ENCODE results near the gene SGPP2. TPM values are rescaled to one million over a fixed set of nuclear protein-coding genes. Genes with fewer than 3 reads are reported as not detected.

SGPP2 gene
- total RNA-seq, 4 donors from 2014 or later = 27.3 to 65.6 (median 49.0) TPM

- no peak overlapping the region for H3K4me3 ChIP-seq
- H3K4me1 ChIP-seq = peaks cover 17% of the 10 kb centered on the region
- H3K27me3 ChIP-seq = no peaks in the 10 kb centered on the region
- peak overlapping the region; percentile 62 for H3K27ac ChIP-seq
- no peaks in the 10 kb centered on the region for H3K9me3 ChIP-seq
- no peak for DNase-seq (ENCODE audit: low spot score in 2 of 2)
- TF ChIP-seq CTCF (IDR thresholded peaks at IDR 0.05) = no peak
- TF ChIP-seq EP300 (IDR thresholded peaks at IDR 0.05) = no peak
- peak in 1 of 3 donors; percentile 60 for TF ChIP-seq POLR2AphosphoS5 (IDR thresholded peaks at IDR 0.05)
- TF ChIP-seq POLR2A (IDR thresholded peaks at IDR 0.05) = no peak
- 29% methylated on average over 8 of the region's 8 CpGs for WGBS
- H3K36me3 ChIP-seq = no peaks in the 10 kb centered on the region
Observed at GRCh38 chr2:222518570-222519381, 94.4 kb downstream of the SGPP2 start.

GRCh38 chr2:222521099-222521498 lies 96.8 kb downstream of the SGPP2 start:
- WGBS = 80% methylated on average over 3 of the region's 3 CpGs
- no peak for DNase-seq (ENCODE audit: low spot score in 2 of 2)
- Histone ChIP-seq H3K27ac (no peak overlapping the region), H3K9me3 (no peaks in the 10 kb centered on the region), H3K27me3 (no peaks in the 10 kb centered on the region), H3K4me3 (no peak overlapping the region), H3K36me3 (no peaks in the 10 kb centered on the region), H3K4me1 (peaks cover 17% of the 10 kb centered on the region)
- TF ChIP-seq POLR2A (IDR thresholded peaks at IDR 0.05) (no peak), EP300 (IDR thresholded peaks at IDR 0.05) (no peak), POLR2AphosphoS5 (IDR thresholded peaks at IDR 0.05) (no peak), CTCF (IDR thresholded peaks at IDR 0.05) (no peak)

GRCh38 chr2:222522082-222522481 lies 97.7 kb downstream of the SGPP2 start:
- no peak for DNase-seq (ENCODE audit: low spot score in 2 of 2)
- Histone ChIP-seq H3K4me1 (peaks cover 17% of the 10 kb centered on the region), H3K9me3 (no peaks in the 10 kb centered on the region), H3K4me3 (no peak overlapping the region), H3K27ac (no peak overlapping the region), H3K27me3 (no peaks in the 10 kb centered on the region), H3K36me3 (no peaks in the 10 kb centered on the region)
- 0% methylated on average over 1 of the region's 1 CpG for WGBS
- TF ChIP-seq CTCF (IDR thresholded peaks at IDR 0.05) (no peak), EP300 (IDR thresholded peaks at IDR 0.05) (no peak), POLR2AphosphoS5 (IDR thresholded peaks at IDR 0.05) (no peak), POLR2A (IDR thresholded peaks at IDR 0.05) (no peak)

GRCh38 chr2:222523783-222524544 lies 99.6 kb downstream of the SGPP2 start:
- peaks cover 6% of the 10 kb centered on the region for H3K4me1 ChIP-seq
- no peak overlapping the region for H3K4me3 ChIP-seq
- TF ChIP-seq POLR2A (IDR thresholded peaks at IDR 0.05) = no peak
- no peak for TF ChIP-seq EP300 (IDR thresholded peaks at IDR 0.05)
- no peak for TF ChIP-seq POLR2AphosphoS5 (IDR thresholded peaks at IDR 0.05)
- TF ChIP-seq CTCF (IDR thresholded peaks at IDR 0.05) = no peak
- no peaks in the 10 kb centered on the region for H3K9me3 ChIP-seq
- DNase-seq (ENCODE audit: low spot score in 2 of 2) = no peak
- WGBS = 93% methylated on average over 4 of the region's 4 CpGs
- no peaks in the 10 kb centered on the region for H3K36me3 ChIP-seq
- H3K27me3 ChIP-seq = no peaks in the 10 kb centered on the region
- H3K27ac ChIP-seq = no peak overlapping the region

- no peaks in the 10 kb centered on the region for H3K36me3 ChIP-seq
- WGBS = 82% methylated on average over 5 of the region's 5 CpGs
- DNase-seq (ENCODE audit: low spot score in 2 of 2) = no peak
- TF ChIP-seq EP300 (IDR thresholded peaks at IDR 0.05) = no peak
- no peak for TF ChIP-seq POLR2AphosphoS5 (IDR thresholded peaks at IDR 0.05)
- no peak for TF ChIP-seq CTCF (IDR thresholded peaks at IDR 0.05)
- TF ChIP-seq POLR2A (IDR thresholded peaks at IDR 0.05) = no peak
- H3K9me3 ChIP-seq = no peaks in the 10 kb centered on the region
- no peak overlapping the region for H3K27ac ChIP-seq
- H3K27me3 ChIP-seq = no peaks in the 10 kb centered on the region
- H3K4me1 ChIP-seq = no peaks in the 10 kb centered on the region
- H3K4me3 ChIP-seq = no peak overlapping the region
Observed at GRCh38 chr2:222525811-222526210, 101.5 kb downstream of the SGPP2 start.
